ENCODE measurements around the gene HCFC2. TPM values are rescaled to one million over a fixed set of nuclear protein-coding genes. Genes with fewer than 3 reads are reported as not detected.

The HCFC2 gene
- total and polyA plus RNA-seq, 2 of the 4 experiments (the other 2 are of a cell fraction) = 12.0 to 34.2 TPM

GRCh38 chr12:104055686-104056388 lies 8.5 kb upstream of the HCFC2 start:
- peaks cover 5% of the 10 kb centered on the region; the same call in 1 of the 2 replicates for H3K9me1 ChIP-seq (ENCODE audit: insufficient read depth, low read length)
- peaks cover 7% of the 10 kb centered on the region for H3K4me1 ChIP-seq (ENCODE audit: control insufficient read depth, insufficient read depth, low read length)
- H3K56ac ChIP-seq (ENCODE audit: extremely low read depth, insufficient read depth, low read length) = no peak overlapping the region
- H3K79me1 ChIP-seq (ENCODE audit: low read depth in 1 of 2, low read length in 2 of 2) = no peaks in the 10 kb centered on the region
- H3K9me3 ChIP-seq (ENCODE audit: control insufficient read depth, insufficient read depth, low read length) = no peaks in the 10 kb centered on the region
- H3K9ac ChIP-seq (ENCODE audit: low read depth, low read length) = no peak overlapping the region
- peak overlapping the region; percentile 0; the same call in 1 of the 2 replicates for H3K18ac ChIP-seq (ENCODE audit: low read depth, low read length)
- no peak for TF ChIP-seq CEBPB (IDR thresholded peaks at IDR 0.05; ENCODE audit: low read depth, low read length)
- TF ChIP-seq, protein P1, sequence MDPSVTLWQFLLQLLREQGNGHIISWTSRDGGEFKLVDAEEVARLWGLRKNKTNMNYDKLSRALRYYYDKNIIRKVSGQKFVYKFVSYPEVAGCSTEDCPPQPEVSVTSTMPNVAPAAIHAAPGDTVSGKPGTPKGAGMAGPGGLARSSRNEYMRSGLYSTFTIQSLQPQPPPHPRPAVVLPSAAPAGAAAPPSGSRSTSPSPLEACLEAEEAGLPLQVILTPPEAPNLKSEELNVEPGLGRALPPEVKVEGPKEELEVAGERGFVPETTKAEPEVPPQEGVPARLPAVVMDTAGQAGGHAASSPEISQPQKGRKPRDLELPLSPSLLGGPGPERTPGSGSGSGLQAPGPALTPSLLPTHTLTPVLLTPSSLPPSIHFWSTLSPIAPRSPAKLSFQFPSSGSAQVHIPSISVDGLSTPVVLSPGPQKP (IDR thresholded peaks at IDR 0.05; ENCODE audit: borderline replicate concordance, low read depth, low read length) = no peak
- ATAC-seq (ENCODE audit: low read depth) (peak; percentile 71), DNase-seq (peak; percentile 47)
- POLR2A ChIA-PET (ENCODE audit: unreplicated experiment) = no interaction called here
- peak overlapping the region; percentile 1; the same call in 1 of the 2 replicates for H3K4me2 ChIP-seq (ENCODE audit: low read depth, low read length)
- 53% methylated on average over 2 of the region's 5 CpGs; no CpG with 5 or more reads in 1 of the 2 experiments for WGBS, 2 experiments (ENCODE audit: extremely low coverage in 2 of 2, insufficient read length in 1 of 2)
- H4K20me1 ChIP-seq (ENCODE audit: insufficient read depth, low read length) = no peaks in the 10 kb centered on the region
- H3K4me3 ChIP-seq (ENCODE audit: insufficient read depth, low read depth, low read length) = no peak overlapping the region
- H2BK5ac ChIP-seq (ENCODE audit: low read depth, low read length, poor library complexity, severe bottlenecking) = no peak overlapping the region
- H2BK120ac ChIP-seq (ENCODE audit: low read depth, low read length) = no peak overlapping the region
- peak overlapping the region; percentile 24; the same call in 1 of the 2 replicates for H3K4ac ChIP-seq (ENCODE audit: low read depth, low read length)
- no peak overlapping the region for H2BK15ac ChIP-seq (ENCODE audit: low read depth, low read length)
- H3K27me3 ChIP-seq (ENCODE audit: control insufficient read depth, insufficient read depth, low read length) = no peaks in the 10 kb centered on the region
- H3K14ac ChIP-seq (replicated peaks; ENCODE audit: low read depth, low read length) = 0 out of 2 replicates have a peak overlapping the region, but pooled peaks have one; percentile 14
- intact Hi-C loops (cut with micrococcal nuclease) = loop anchor here (10.0 kb wide), 1 partner anchor 129 kb away; no protein-coding TSS in a partner anchor
- peak overlapping the region; percentile 17; the same call in 1 of the 2 replicates for H2AK5ac ChIP-seq (ENCODE audit: low read depth, low read length)
- H2AK9ac ChIP-seq (replicated peaks; ENCODE audit: low read depth, low read length, poor library complexity) = no peak overlapping the region
- H4K8ac ChIP-seq (ENCODE audit: low read depth in 2 of 2, low read length in 2 of 2) = no peak overlapping the region
- no peak overlapping the region for H2AFZ ChIP-seq (replicated peaks; ENCODE audit: low read length, poor library complexity)
- H3K36me3 ChIP-seq (ENCODE audit: control insufficient read depth, insufficient read depth, low read length) = 0 out of 2 replicates have a peak, but pooled peaks cover 2% of the 10 kb centered on the region
- H3K23ac ChIP-seq (ENCODE audit: low read depth, low read length) = peak overlapping the region; percentile 17; the same call in 1 of the 2 replicates
- H4K5ac ChIP-seq (ENCODE audit: low read depth, low read length) = no peak overlapping the region
- no TSS peak for BruUV-seq (replicated peaks)
- H4K91ac ChIP-seq (ENCODE audit: insufficient read depth, low read depth, low read length) = 0 out of 2 replicates have a peak overlapping the region, but pooled peaks have one; percentile 8
- H3K27ac ChIP-seq (ENCODE audit: insufficient read depth, low read length) = no peak overlapping the region; the same call in 1 of the 2 replicates
- no peak overlapping the region for H2BK20ac ChIP-seq (ENCODE audit: low read depth, low read length)
- in situ Hi-C loops (cut with MboI; ENCODE audit: low sequenced_read_pairs) = no loop called here
- CTCF ChIA-PET = interaction anchor here (1.8 kb wide), 1 partner anchor 53 kb away, joined by 5 read pairs; no protein-coding TSS in a partner anchor
- dilution Hi-C loops (cut with HindIII; ENCODE audit: low sequenced_read_pairs, unreplicated experiment) = no loop called here

Data from IMR-90 (cell line).